H1 (cell line): ENCODE data around the gene TRNP1. TPM values are rescaled to one million over a fixed set of nuclear protein-coding genes. Genes with fewer than 3 reads are reported as not detected.

Experiments
- CTCF ChIA-PET: fragments of 300-600 bp; sonication (Branson Sonifier 250); formaldehyde crosslinking; loops from one replicate; lab custom pipeline; 2021; ENCODE audit not compliant: partially characterized antibody; lab: Charles Lee
- POLR2A ChIA-PET: fragments of 300-600 bp; sonication (Branson Sonifier 250); formaldehyde crosslinking; loops from one replicate; lab custom pipeline; 2021; ENCODE audit warnings: inconsistent platforms; ENCODE audit not compliant: partially characterized antibody; lab: Charles Lee
- DNase-seq, 2 experiments: peaks; one replicate each; pipeline versions ENCODE4 v3.0.0 to v3.0.0-alpha.2; 2010 to 2022; ENCODE audit warnings: low spot score in 2 of 2, low read depth in 1 of 2, mixed read lengths in 1 of 2
- FAIRE-seq: peaks from 2 replicates; lab custom pipeline; 2011; peaks lifted over from hg19 to GRCh38; lab: Jason Lieb, UNC
- H2AFZ ChIP-seq: 2 replicates; pipeline ENCODE4 v1.8.1; 2012; ENCODE audit warnings: low read length, inconsistent platforms
- H2AK5ac ChIP-seq: 2 replicates; pipeline ENCODE4 v1.6.1; 2013; ENCODE audit warnings: low read depth, low read length
- H2BK120ac ChIP-seq: replicated peaks from 2 replicates; pipeline ENCODE3; 2013; ENCODE audit warnings: low read depth, low read length, inconsistent platforms
- H2BK12ac ChIP-seq: 2 replicates; pipeline ENCODE4 v1.6.1; 2013; ENCODE audit warnings: low read depth, low read length
- H2BK15ac ChIP-seq: 2 replicates; pipeline ENCODE4 v1.6.1; 2013; ENCODE audit warnings: low read length
- H2BK20ac ChIP-seq: 2 replicates; pipeline ENCODE4 v1.6.1; 2013; ENCODE audit warnings: low read length
- H2BK5ac ChIP-seq: 2 replicates; pipeline ENCODE4 v1.6.1; 2013; ENCODE audit warnings: low read depth, low read length
- H3K14ac ChIP-seq: 2 replicates; pipeline ENCODE4 v1.6.1; 2013; ENCODE audit warnings: inconsistent platforms; ENCODE audit not compliant: insufficient read length
- H3K18ac ChIP-seq: 2 replicates; pipeline ENCODE4 v1.6.1; 2013; ENCODE audit warnings: low read length; ENCODE audit errors: extremely low read depth
- H3K23ac ChIP-seq: 2 replicates; pipeline ENCODE4 v1.6.1; 2013; ENCODE audit warnings: inconsistent platforms; ENCODE audit not compliant: insufficient read length
- H3K23me2 ChIP-seq: 2 replicates; pipeline ENCODE4 v1.6.1; 2013; ENCODE audit warnings: low read depth, low read length
- H3K27ac ChIP-seq: 2 replicates; pipeline ENCODE4 v1.6.1; 2011; ENCODE audit warnings: low read depth, low read length, inconsistent platforms
- H3K27me3 ChIP-seq, 4 experiments: replicated peaks in 1 of 4; 1 replicate in 1 of 4; 2 replicates in 3 of 4; pipeline versions ENCODE4 v1.6.1 to v1.8.1; 2011 to 2013; ENCODE audit warnings: low read length in 3 of 4, mild to moderate bottlenecking in 3 of 4, inconsistent platforms in 2 of 4, mixed read lengths in 2 of 4, moderate library complexity in 1 of 4; ENCODE audit not compliant: control insufficient read depth in 3 of 4, insufficient read depth in 3 of 4; ENCODE audit errors: extremely low read depth in 1 of 4
- H3K36me3 ChIP-seq, 4 experiments: 2 replicates each; pipeline versions ENCODE4 v1.6.1 to v1.8.1; 2011 to 2013; ENCODE audit warnings: mild to moderate bottlenecking in 4 of 4, low read length in 3 of 4, moderate library complexity in 2 of 4, control low read depth in 1 of 4, inconsistent platforms in 1 of 4; ENCODE audit not compliant: insufficient read depth in 4 of 4, control insufficient read depth in 2 of 4
- H3K4ac ChIP-seq: replicated peaks from 2 replicates; pipeline ENCODE3; 2013; ENCODE audit warnings: low read length, low read depth, mixed read lengths, inconsistent platforms; ENCODE audit not compliant: insufficient read length
- H3K4me1 ChIP-seq, 4 experiments: replicated peaks in 1 of 4; 1 replicate in 1 of 4; 2 replicates in 3 of 4; pipeline versions ENCODE4 v1.6.1 to v1.8.1; 2011 to 2013; ENCODE audit warnings: low read length in 3 of 4, inconsistent platforms in 2 of 4, mixed read lengths in 1 of 4; ENCODE audit not compliant: insufficient read depth in 4 of 4, control insufficient read depth in 3 of 4
- H3K4me2 ChIP-seq, 2 experiments: 2 replicates each; pipeline versions ENCODE4 v1.6.1 to v1.8.1; 2011 to 2013; ENCODE audit warnings: low read depth in 2 of 2, low read length in 2 of 2, control low read depth in 1 of 2, inconsistent platforms in 1 of 2, mild to moderate bottlenecking in 1 of 2; ENCODE audit not compliant: insufficient read depth in 1 of 2
- H3K4me3 ChIP-seq, 4 experiments: fragments of 200-600, 300-600 bp in 1 of 4; sonication (generic), shearing (Covaris generic), sonication (Bioruptor Twin) in 1 of 4; 2 replicates each; pipeline versions ENCODE4 v1.5.1 to v1.8.1; 2011 to 2016; ENCODE audit warnings: low read length in 4 of 4, low read depth in 3 of 4, control low read depth in 2 of 4, inconsistent platforms in 2 of 4, mild to moderate bottlenecking in 2 of 4, mixed read lengths in 1 of 4, moderate library complexity in 1 of 4; ENCODE audit not compliant: insufficient read depth in 2 of 4; ENCODE audit errors: extremely low read depth in 1 of 4
- H3K56ac ChIP-seq: replicated peaks from 2 replicates; pipeline ENCODE3; 2013; ENCODE audit warnings: low read depth, mild to moderate bottlenecking, mixed read lengths, low read length, inconsistent platforms; ENCODE audit not compliant: insufficient read length
- H3K79me1 ChIP-seq: 2 replicates; pipeline ENCODE4 v1.6.1; 2013; ENCODE audit warnings: low read depth, low read length, control low read depth
- H3K79me2 ChIP-seq, 2 experiments: 2 replicates each; pipeline versions ENCODE4 v1.6.1 to v1.8.1; 2012 to 2013; ENCODE audit warnings: low read length in 2 of 2, mild to moderate bottlenecking in 2 of 2, inconsistent platforms in 1 of 2; ENCODE audit not compliant: insufficient read depth in 2 of 2, control insufficient read depth in 1 of 2
- H3K9ac ChIP-seq, 4 experiments: replicated peaks in 1 of 4; 1 replicate in 1 of 4; 2 replicates in 3 of 4; pipeline versions ENCODE4 v1.6.1 to v1.8.1; 2011 to 2013; ENCODE audit warnings: low read depth in 3 of 4, low read length in 3 of 4, control low read depth in 2 of 4, mild to moderate bottlenecking in 2 of 4, moderate library complexity in 2 of 4, inconsistent platforms in 1 of 4; ENCODE audit errors: extremely low read depth in 1 of 4
- H3K9me3 ChIP-seq, 2 experiments: 2 replicates each; pipeline versions ENCODE4 v1.6.1 to v1.8.1; 2012 to 2013; ENCODE audit warnings: mild to moderate bottlenecking in 2 of 2, moderate library complexity in 2 of 2, control low read depth in 1 of 2, inconsistent platforms in 1 of 2, low read depth in 1 of 2, low read length in 1 of 2, mixed read lengths in 1 of 2; ENCODE audit not compliant: insufficient read depth in 2 of 2
- H4K20me1 ChIP-seq, 2 experiments: replicated peaks in 1 of 2; 2 replicates each; pipeline versions ENCODE3 to v1.8.1; 2011 to 2013; ENCODE audit warnings: inconsistent platforms in 2 of 2, low read length in 2 of 2, mild to moderate bottlenecking in 1 of 2; ENCODE audit not compliant: insufficient read depth in 2 of 2, control insufficient read depth in 1 of 2
- H4K5ac ChIP-seq: 2 replicates; pipeline ENCODE4 v1.6.1; 2013; ENCODE audit warnings: low read length, low read depth, mixed read lengths, inconsistent platforms; ENCODE audit not compliant: insufficient read length
- H4K8ac ChIP-seq: 2 replicates; pipeline ENCODE4 v1.8.0; 2013; ENCODE audit warnings: mild to moderate bottlenecking, moderate library complexity, low read length, inconsistent platforms; ENCODE audit not compliant: insufficient read depth; ENCODE audit errors: extremely low read depth
- H4K91ac ChIP-seq: replicated peaks from 2 replicates; pipeline ENCODE3; 2013; ENCODE audit warnings: low read length, mixed read lengths, inconsistent platforms; ENCODE audit not compliant: insufficient read length
- BRCA1 ChIP-seq: IDR thresholded peaks from 2 replicates; pipeline ENCODE4 v1.6.1; 2012; ENCODE audit warnings: low read depth, low read length, improper control_type of control experiment
- CHD2 ChIP-seq: IDR thresholded peaks from 2 replicates; pipeline ENCODE4 v1.6.1; 2012; ENCODE audit warnings: low read length, improper control_type of control experiment
- EGR1 ChIP-seq: IDR thresholded peaks from 2 replicates; pipeline ENCODE4 v1.6.1; 2011; ENCODE audit warnings: low read depth, low read length, borderline replicate concordance
- GABPA ChIP-seq: IDR thresholded peaks from 2 replicates; pipeline ENCODE4 v1.6.1; 2011; ENCODE audit warnings: mild to moderate bottlenecking, low read length, moderate library complexity, borderline replicate concordance; ENCODE audit not compliant: insufficient read depth
- JUND ChIP-seq: IDR thresholded peaks from 2 replicates; pipeline ENCODE4 v1.6.1; 2011; ENCODE audit warnings: mild to moderate bottlenecking, improper control_type of control experiment, low read length
- POLR2A ChIP-seq, 2 experiments: IDR thresholded peaks; 1 replicate in 1 of 2; 2 replicates in 1 of 2; pipeline ENCODE4 v1.6.1; 2011; ENCODE audit warnings: low read depth in 2 of 2, low read length in 2 of 2, mild to moderate bottlenecking in 2 of 2; ENCODE audit errors: control extremely low read depth in 1 of 2
- POLR2AphosphoS5 ChIP-seq: IDR thresholded peaks from 2 replicates; pipeline ENCODE4 v1.6.1; 2011; ENCODE audit warnings: low read depth, low read length
- RBBP5 ChIP-seq: IDR thresholded peaks from 2 replicates; pipeline ENCODE4 v1.7.1; 2012; ENCODE audit warnings: low read depth, mild to moderate bottlenecking, inconsistent platforms, low read length, moderate library complexity, borderline replicate concordance
- SIX5 ChIP-seq: IDR thresholded peaks from 2 replicates; pipeline ENCODE4 v1.6.1; 2011; ENCODE audit warnings: mild to moderate bottlenecking, low read depth, low read length
- SP2 ChIP-seq: IDR thresholded peaks from 2 replicates; pipeline ENCODE4 v1.6.1; 2012; ENCODE audit warnings: mild to moderate bottlenecking, low read length, inconsistent platforms
- TAF7 ChIP-seq: optimal IDR thresholded peaks from 2 replicates; pipeline ENCODE3; 2011; ENCODE audit warnings: low read depth, mild to moderate bottlenecking, inconsistent platforms, low read length, moderate library complexity, borderline replicate concordance
- ZNF274 ChIP-seq: IDR thresholded peaks from 2 replicates; pipeline ENCODE4 v1.7.0; 2012; ENCODE audit warnings: low read length, borderline replicate concordance; ENCODE audit errors: extremely low read depth
- WGBS, 2 experiments: shearing (Covaris generic) in 1 of 2; methylation state at CpG; one replicate each; pipeline versions ENCODE4 v1.1.6 to v1.1.7; 2013 to 2015; ENCODE audit warnings: low lambda C conversion rate in 2 of 2, mixed read lengths in 2 of 2, inconsistent platforms in 1 of 2, low coverage in 1 of 2, missing lambda C conversion rate in 1 of 2; ENCODE audit not compliant: insufficient replicate concordance in 2 of 2, insufficient coverage in 1 of 2, insufficient read length in 1 of 2; ENCODE audit errors: extremely low coverage in 1 of 2, missing lambda C conversion rate in 1 of 2; 5-methylcytosine and 5-hydroxymethylcytosine counted together
- polyA plus RNA-seq, 7 experiments: library from polyadenylated mRNA; depleted of rRNA in 3 of 7; stranded (reverse) in 5 of 7; unstranded in 2 of 7; fragments of >200 nt in 5 of 7; fragments of 200-250 nt in 2 of 7; gene quantifications; 1 replicate in 5 of 7; 2 replicates in 1 of 7; 4 replicates in 1 of 7; pipeline versions ENCODE4 v1.2.1 to v1.2.3, GENCODE V29; 2011 to 2013; ENCODE audit warnings: missing spikeins in 2 of 7, mixed read lengths in 2 of 7
- total RNA-seq: library from RNA; stranded (reverse); fragmentation: NEBNext Ultra II Directional; extraction: Animal tissue kit (Norgen Biotek cat#: 25700); gene quantifications from 2 replicates; pipeline ENCODE4 v1.2.1, GENCODE V29; 2021

The TRNP1 gene
- total and polyA plus RNA-seq, 2 of the 8 experiments (the other 6 are each of a cell fraction or from before 2014, with no cell fraction given), result 51.7 to 102 TPM

- TF ChIP-seq BRCA1 (no peak), SP2 (no peak), POLR2A (IDR thresholded peaks at IDR 0.05; ENCODE audit: control extremely low read depth in 1 of 2, low read depth in 2 of 2, low read length in 2 of 2) (no peak), ZNF274 (no peak), SIX5 (no peak), POLR2AphosphoS5 (no peak), CHD2 (no peak), EGR1 (no peak), GABPA (no peak), RBBP5 (no peak), JUND (no peak), TAF7 (no peak)
- TF ChIP-seq, all 59 proteins: peak for 0
- H2AFZ ChIP-seq, result no peak overlapping the region
- no peak overlapping the region for H3K56ac ChIP-seq
- H3K9ac ChIP-seq, result no peak overlapping the region
- H2BK5ac ChIP-seq, result no peak overlapping the region
- H4K5ac ChIP-seq, result no peak overlapping the region
- no peak overlapping the region for H3K23ac ChIP-seq
- H4K91ac ChIP-seq, result no peak overlapping the region
- no peaks in the 10 kb centered on the region for H3K36me3 ChIP-seq
- DNase-seq (no peak), FAIRE-seq (no peak)
- no peaks in the 10 kb centered on the region for H4K20me1 ChIP-seq
- H3K14ac ChIP-seq, result no peak overlapping the region
- ChIA-PET CTCF (interaction anchor here (0.6 to 26.4 kb wide), 9 partner anchors 7 to 360 kb away, joined by 3 to 790 read pairs (median 5); partner anchors contain the start of gene TRNP1), POLR2A (interaction anchor here (0.7 to 58.9 kb wide), 11 partner anchors 7 to 106 kb away, joined by 3 to 1829 read pairs (median 7); partner anchors contain the start of genes SLC9A1, TENT5B and TRNP1)
- 95% methylated on average over 2 of the region's 2 CpGs; no CpG with 5 or more reads in 1 of the 2 experiments for WGBS, 2 experiments
- no peak overlapping the region for H3K4ac ChIP-seq
- H3K4me3 ChIP-seq, result no peak overlapping the region
- no peak overlapping the region for H2AK5ac ChIP-seq
- no peak overlapping the region for H2BK20ac ChIP-seq
- no peak overlapping the region for H2BK15ac ChIP-seq
- no peaks in the 10 kb centered on the region for H3K23me2 ChIP-seq
- H3K79me1 ChIP-seq, result no peaks in the 10 kb centered on the region; the same call in 1 of the 2 replicates
- H3K27me3 ChIP-seq, result no peaks in the 10 kb centered on the region; a peak in 1 of 7 replicates
- 0 out of 2 replicates have a peak overlapping the region, but pooled peaks have one; percentile 10 for H3K27ac ChIP-seq
- no peak overlapping the region for H3K4me2 ChIP-seq
- H3K79me2 ChIP-seq, result no peaks in the 10 kb centered on the region
- H3K9me3 ChIP-seq, result peaks cover 0 to 2% of the 10 kb centered on the region in 2 experiments; a peak in 1 of 4 replicates
- H3K4me1 ChIP-seq, result peaks cover 6 to 20% (median 14%) of the 10 kb centered on the region in 4 experiments
- peak overlapping the region; percentile 3; the same call in 1 of the 2 replicates for H3K18ac ChIP-seq
- no peak overlapping the region for H4K8ac ChIP-seq
- H2BK120ac ChIP-seq, result no peak overlapping the region
- no peak overlapping the region for H2BK12ac ChIP-seq
Measured at GRCh38 chr1:27049100-27049499, 55.6 kb downstream of the TRNP1 start.
